CD14-positive monocyte (primary cell): ENCODE measurements around the gene EPHB4. TPM values are rescaled to one million over a fixed set of nuclear protein-coding genes. Genes with fewer than 3 reads are reported as not detected.

ENCODE experiments used
- DNase-seq, 3 donors: peaks; one replicate each; pipeline ENCODE4 v3.0.0-alpha.2; 2011 to 2022
- H2AFZ ChIP-seq: 2 replicates; pipeline ENCODE4 v1.6.0; 2012; ENCODE audit warnings: mild to moderate bottlenecking, low read depth, low read length, inconsistent platforms; ENCODE audit not compliant: insufficient read depth, poor library complexity, severe bottlenecking
- H3K27ac ChIP-seq, 2 donors: 1 replicate in 1 of 2; 2 replicates in 1 of 2; pipeline ENCODE4 v1.5.1; 2012 to 2013; ENCODE audit warnings: low read length in 2 of 2, control low read depth in 1 of 2, inconsistent platforms in 1 of 2, low read depth in 1 of 2, mild to moderate bottlenecking in 1 of 2
- H3K27me3 ChIP-seq, 2 donors: one replicate each; pipeline versions ENCODE4 v1.6.0 to v1.6.1; 2011 to 2013; ENCODE audit warnings: low read length in 2 of 2; ENCODE audit not compliant: control insufficient read depth in 2 of 2, insufficient read depth in 2 of 2
- H3K36me3 ChIP-seq, 2 donors: replicated peaks in 1 of 2; 1 replicate in 1 of 2; 2 replicates in 1 of 2; pipeline versions ENCODE4 v1.5.1 to v1.6.1; 2012 to 2013; ENCODE audit warnings: low read length in 2 of 2, control low read depth in 1 of 2, inconsistent platforms in 1 of 2, mild to moderate bottlenecking in 1 of 2; ENCODE audit not compliant: insufficient read depth in 2 of 2, control insufficient read depth in 1 of 2
- H3K4me1 ChIP-seq, 2 donors: 1 replicate in 1 of 2; 2 replicates in 1 of 2; pipeline versions ENCODE4 v1.5.1 to v1.6.1; 2012 to 2013; ENCODE audit warnings: low read length in 2 of 2, control low read depth in 1 of 2, inconsistent platforms in 1 of 2, mild to moderate bottlenecking in 1 of 2, moderate library complexity in 1 of 2; ENCODE audit not compliant: insufficient read depth in 2 of 2, control insufficient read depth in 1 of 2
- H3K4me2 ChIP-seq: replicated peaks from 2 replicates; pipeline ENCODE3; 2012; ENCODE audit warnings: low read length, moderate library complexity, mild to moderate bottlenecking; ENCODE audit not compliant: poor library complexity, severe bottlenecking; ENCODE audit errors: extremely low read depth
- H3K4me3 ChIP-seq, 3 experiments: fragments of 200-600 bp in 1 of 3; sonication (generic) in 1 of 3; replicated peaks in 1 of 3; 1 replicate in 2 of 3; 2 replicates in 1 of 3; pipeline ENCODE4 v1.5.1; 2011 to 2013; ENCODE audit warnings: low read length in 3 of 3, mild to moderate bottlenecking in 3 of 3, control low read depth in 2 of 3, low read depth in 2 of 3, inconsistent platforms in 1 of 3, moderate library complexity in 1 of 3
- H3K79me2 ChIP-seq: 2 replicates; pipeline ENCODE4 v1.6.0; 2012; ENCODE audit warnings: mild to moderate bottlenecking, control low read depth, inconsistent platforms, low read length, moderate library complexity; ENCODE audit not compliant: insufficient read depth
- H3K9ac ChIP-seq: 2 replicates; pipeline ENCODE4 v1.6.0; 2017; ENCODE audit warnings: low read length, mild to moderate bottlenecking; ENCODE audit not compliant: insufficient read depth, poor library complexity, severe bottlenecking
- H3K9me3 ChIP-seq, 2 donors: replicated peaks in 1 of 2; 1 replicate in 1 of 2; 2 replicates in 1 of 2; pipeline versions ENCODE4 v1.5.1 to v1.6.1; 2012 to 2013; ENCODE audit warnings: low read length in 2 of 2, control low read depth in 1 of 2; ENCODE audit not compliant: control insufficient read depth in 1 of 2, insufficient read depth in 1 of 2
- H4K20me1 ChIP-seq: 2 replicates; pipeline ENCODE4 v1.6.0; 2012; ENCODE audit warnings: mild to moderate bottlenecking, low read length, control low read depth, moderate library complexity; ENCODE audit not compliant: insufficient read depth
- H3K27ac Mint-ChIP-seq, 7 donors: one replicate each; pipeline ENCODE4 v1.8.0; 2020; ENCODE audit warnings: mild to moderate bottlenecking in 7 of 7, mixed read lengths in 7 of 7, moderate library complexity in 6 of 7, inconsistent platforms in 2 of 7
- H3K27me3 Mint-ChIP-seq, 3 donors: one replicate each; pipeline ENCODE4 v1.8.0; 2021 to 2022; ENCODE audit warnings: low read depth in 3 of 3, mild to moderate bottlenecking in 3 of 3, mixed read lengths in 3 of 3, moderate library complexity in 3 of 3, inconsistent platforms in 1 of 3
- H3K36me3 Mint-ChIP-seq, 2 donors: one replicate each; pipeline ENCODE4 v1.8.0; 2020; ENCODE audit warnings: mixed read lengths in 2 of 2, inconsistent platforms in 1 of 2, mild to moderate bottlenecking in 1 of 2
- H3K4me1 Mint-ChIP-seq: one replicate; pipeline ENCODE4 v1.8.0; 2020; ENCODE audit warnings: mild to moderate bottlenecking, mixed read lengths
- H3K4me3 Mint-ChIP-seq, 2 donors: one replicate each; pipeline ENCODE4 v1.8.0; 2020; ENCODE audit warnings: mild to moderate bottlenecking in 2 of 2, mixed read lengths in 2 of 2, moderate library complexity in 1 of 2
- H3K9me3 Mint-ChIP-seq, 7 donors: one replicate each; pipeline ENCODE4 v1.8.0; 2020 to 2022; ENCODE audit warnings: mixed read lengths in 7 of 7, mild to moderate bottlenecking in 6 of 7, moderate library complexity in 6 of 7, inconsistent platforms in 2 of 7
- WGBS: methylation state at CpG from one replicate; pipeline ENCODE4 v1.1.5; 2013; ENCODE audit warnings: missing lambda C conversion rate; ENCODE audit not compliant: insufficient coverage; 5-methylcytosine and 5-hydroxymethylcytosine counted together
- intact Hi-C, 2 donors: fragments of 100-400 bp; cut with micrococcal nuclease; formaldehyde crosslinking; loops; one replicate each; pipeline versions ENCODE4 v1.15.0 to v1.15.1; 2023
- polyA plus RNA-seq, 3 donors: library from polyadenylated mRNA; depleted of rRNA in 1 of 3; unstranded in 2 of 3; stranded (reverse) in 1 of 3; fragments of 300-500 nt in 2 of 3; fragments of >200 nt in 1 of 3; fragmentation: Illumina TruSeq in 2 of 3; gene quantifications; 1 replicate in 2 of 3; 2 replicates in 1 of 3; pipeline ENCODE4 v1.2.3, GENCODE V29; 2012 to 2021
- TF ChIP-seq, protein P1 (sequence below): fragments of 200-600 bp; IDR thresholded peaks from one replicate; pipeline ENCODE4 v1.8.0; 2022; ENCODE audit warnings: antibody characterized with exemption, mild to moderate bottlenecking

EPHB4 gene
- polyA plus RNA-seq, 3 donors, result 5.0 to 6.5 (median 5.7) TPM

DNA sequence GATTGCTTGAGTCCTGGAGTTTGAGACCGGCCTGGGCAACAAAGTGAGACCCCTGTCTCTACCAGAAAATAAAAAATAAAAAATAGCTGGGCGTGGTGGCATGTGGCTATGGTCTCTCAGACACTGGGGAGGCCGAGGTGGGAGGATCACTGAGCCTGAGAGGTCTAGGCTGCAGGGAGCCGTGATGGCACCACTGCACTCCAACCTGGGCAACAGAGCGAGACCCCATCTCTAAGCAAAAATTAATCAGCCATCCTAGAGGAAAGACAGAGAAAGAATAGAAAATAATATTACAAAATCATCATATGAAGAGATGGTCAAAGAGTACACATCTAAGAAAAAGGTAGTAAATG is 4.9 kb upstream of the EPHB4 start:
- no CpG with 5 or more reads among the region's 5 CpGs for WGBS
- no peaks in the 10 kb centered on the region for H3K36me3 ChIP-seq
- H2AFZ ChIP-seq, result no peak overlapping the region
- no peak overlapping the region for H3K4me3 ChIP-seq
- peaks cover 38 to 45% (median 42%) of the 10 kb centered on the region in 3 donors for H3K27me3 Mint-ChIP-seq
- peaks cover 0 to 4% of the 10 kb centered on the region in 2 donors for H3K9me3 ChIP-seq
- no peaks in the 10 kb centered on the region for H4K20me1 ChIP-seq
- TF ChIP-seq, protein P1, sequence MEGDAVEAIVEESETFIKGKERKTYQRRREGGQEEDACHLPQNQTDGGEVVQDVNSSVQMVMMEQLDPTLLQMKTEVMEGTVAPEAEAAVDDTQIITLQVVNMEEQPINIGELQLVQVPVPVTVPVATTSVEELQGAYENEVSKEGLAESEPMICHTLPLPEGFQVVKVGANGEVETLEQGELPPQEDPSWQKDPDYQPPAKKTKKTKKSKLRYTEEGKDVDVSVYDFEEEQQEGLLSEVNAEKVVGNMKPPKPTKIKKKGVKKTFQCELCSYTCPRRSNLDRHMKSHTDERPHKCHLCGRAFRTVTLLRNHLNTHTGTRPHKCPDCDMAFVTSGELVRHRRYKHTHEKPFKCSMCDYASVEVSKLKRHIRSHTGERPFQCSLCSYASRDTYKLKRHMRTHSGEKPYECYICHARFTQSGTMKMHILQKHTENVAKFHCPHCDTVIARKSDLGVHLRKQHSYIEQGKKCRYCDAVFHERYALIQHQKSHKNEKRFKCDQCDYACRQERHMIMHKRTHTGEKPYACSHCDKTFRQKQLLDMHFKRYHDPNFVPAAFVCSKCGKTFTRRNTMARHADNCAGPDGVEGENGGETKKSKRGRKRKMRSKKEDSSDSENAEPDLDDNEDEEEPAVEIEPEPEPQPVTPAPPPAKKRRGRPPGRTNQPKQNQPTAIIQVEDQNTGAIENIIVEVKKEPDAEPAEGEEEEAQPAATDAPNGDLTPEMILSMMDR, result no peak
- H3K9me3 Mint-ChIP-seq, result peaks cover 2 to 17% (median 11%) of the 10 kb centered on the region in 7 donors
- H3K9ac ChIP-seq, result no peak overlapping the region
- H3K27ac Mint-ChIP-seq, result no peak overlapping the region
- H3K27ac ChIP-seq, result no peak overlapping the region
- H3K79me2 ChIP-seq, result no peaks in the 10 kb centered on the region
- H3K36me3 Mint-ChIP-seq, result peaks cover 6 to 8% of the 10 kb centered on the region in 2 donors
- H3K27me3 ChIP-seq, result peaks cover 17 to 34% of the 10 kb centered on the region in 2 donors
- H3K4me3 Mint-ChIP-seq, result no peak overlapping the region
- H3K4me1 Mint-ChIP-seq, result peaks cover 28% of the 10 kb centered on the region
- peaks cover 24 to 28% of the 10 kb centered on the region in 2 donors for H3K4me1 ChIP-seq
- intact Hi-C loops, result no loop called here
- H3K4me2 ChIP-seq, result no peak overlapping the region
- no peak for DNase-seq

- H3K9me3 Mint-ChIP-seq, result peaks cover 2 to 20% (median 14%) of the 10 kb centered on the region in 7 donors
Measured at GRCh38 chr7:100830396-100830795, 3.1 kb upstream of the EPHB4 start.

More at GRCh38 chr7:100830396-100830795, 3.1 kb upstream of the EPHB4 start:
- intact Hi-C loops, result no loop called here
- Histone ChIP-seq H3K9me3 (peaks cover 0 to 4% of the 10 kb centered on the region in 2 donors), H3K4me2 (no peak overlapping the region), H3K4me3 (no peak overlapping the region), H2AFZ (no peak overlapping the region), H3K27ac (no peak overlapping the region), H3K9ac (no peak overlapping the region), H3K36me3 (no peaks in the 10 kb centered on the region), H4K20me1 (no peaks in the 10 kb centered on the region), H3K27me3 (peaks cover 24 to 49% of the 10 kb centered on the region in 2 donors), H3K79me2 (no peaks in the 10 kb centered on the region), H3K4me1 (peaks cover 28 to 33% of the 10 kb centered on the region in 2 donors)
- no CpG with 5 or more reads among the region's 4 CpGs for WGBS
- no peak overlapping the region for H3K27ac Mint-ChIP-seq
- H3K27me3 Mint-ChIP-seq, result peaks cover 54 to 59% (median 58%) of the 10 kb centered on the region in 3 donors
- TF ChIP-seq, protein P1, result no peak
- H3K4me1 Mint-ChIP-seq, result peaks cover 25% of the 10 kb centered on the region
- no peak for DNase-seq
- H3K36me3 Mint-ChIP-seq, result peaks cover 6 to 11% of the 10 kb centered on the region in 2 donors
- peak overlapping the region in 1 of 2 donors; percentile 46 for H3K4me3 Mint-ChIP-seq
